Activated B cell treated with CpG ODN at 0.5 μM for 24 hours (primary cell): ENCODE data around the gene ANKS1B. TPM values are rescaled to one million over a fixed set of nuclear protein-coding genes. Genes with fewer than 3 reads are reported as not detected.
"Not testable (repeated sequence)": the region's sequence is repeated elsewhere in the genome, so short reads cannot be mapped to it uniquely, and the experiment has no call there.

Source experiments
- ATAC-seq: fragments of 200-7000 bp; cut with Tn5 transposase; one replicate; pipeline ENCODE4 v1.10.0; 2021; ENCODE audit warnings: low read depth, mild to moderate bottlenecking, moderate library complexity
- CTCF ChIA-PET: fragments of 350-600 bp; sonication (Branson Sonifier 250); formaldehyde crosslinking; loops from one replicate; lab custom pipeline; 2021; ENCODE audit warnings: antibody characterized with exemption; lab: Charles Lee
- POLR2A ChIA-PET: fragments of 350-600 bp; sonication (Branson Sonifier 250); formaldehyde crosslinking; loops from one replicate; lab custom pipeline; 2021; ENCODE audit warnings: antibody characterized with exemption; lab: Charles Lee
- DNase-seq: peaks from one replicate; pipeline ENCODE4 v3.0.0; 2022
- H3K27ac Mint-ChIP-seq: one replicate; pipeline ENCODE4 v1.8.0; 2020; ENCODE audit warnings: mixed read lengths
- H3K27me3 Mint-ChIP-seq: one replicate; pipeline ENCODE4 v1.8.0; 2021; ENCODE audit warnings: mixed read lengths
- H3K36me3 Mint-ChIP-seq: one replicate; pipeline ENCODE4 v1.8.0; 2021; ENCODE audit warnings: low read depth, mixed read lengths
- H3K4me1 Mint-ChIP-seq: one replicate; pipeline ENCODE4 v1.8.0; 2021; ENCODE audit warnings: mixed read lengths
- H3K4me3 Mint-ChIP-seq: one replicate; pipeline ENCODE4 v1.8.0; 2020; ENCODE audit warnings: mild to moderate bottlenecking, mixed read lengths
- H3K9me3 Mint-ChIP-seq: one replicate; pipeline ENCODE4 v1.8.0; 2020; ENCODE audit warnings: mixed read lengths
- CTCF ChIP-seq: fragments of 200-600 bp; IDR thresholded peaks from one replicate; pipeline ENCODE4 v1.8.0; 2022; ENCODE audit warnings: antibody characterized with exemption, mild to moderate bottlenecking
- intact Hi-C: fragments of 100-400 bp; cut with micrococcal nuclease; formaldehyde crosslinking; loops from one replicate; pipeline ENCODE4 v1.15.1; 2024
- total RNA-seq: library from RNA; stranded (reverse); gene quantifications from 2 replicates; pipeline ENCODE4 v1.2.3, GENCODE V29; 2022

Gene ANKS1B
- total RNA-seq, 1 donor from 2014 or later, result not detected

GRCh38 chr12:99339663-99340062 is 645.1 kb downstream of the ANKS1B start:
- Mint-ChIP-seq H3K27ac (no peak overlapping the region), H3K9me3 (no peaks in the 10 kb centered on the region), H3K4me3 (no peak overlapping the region), H3K36me3 (no peaks in the 10 kb centered on the region), H3K27me3 (no peaks in the 10 kb centered on the region), H3K4me1 (no peaks in the 10 kb centered on the region)
- CTCF ChIA-PET, result no interaction called here
- intact Hi-C loops, result no loop called here
- POLR2A ChIA-PET, result no interaction called here
- no peak for ATAC-seq
- no peak for DNase-seq
- no peak for TF ChIP-seq CTCF

DNA sequence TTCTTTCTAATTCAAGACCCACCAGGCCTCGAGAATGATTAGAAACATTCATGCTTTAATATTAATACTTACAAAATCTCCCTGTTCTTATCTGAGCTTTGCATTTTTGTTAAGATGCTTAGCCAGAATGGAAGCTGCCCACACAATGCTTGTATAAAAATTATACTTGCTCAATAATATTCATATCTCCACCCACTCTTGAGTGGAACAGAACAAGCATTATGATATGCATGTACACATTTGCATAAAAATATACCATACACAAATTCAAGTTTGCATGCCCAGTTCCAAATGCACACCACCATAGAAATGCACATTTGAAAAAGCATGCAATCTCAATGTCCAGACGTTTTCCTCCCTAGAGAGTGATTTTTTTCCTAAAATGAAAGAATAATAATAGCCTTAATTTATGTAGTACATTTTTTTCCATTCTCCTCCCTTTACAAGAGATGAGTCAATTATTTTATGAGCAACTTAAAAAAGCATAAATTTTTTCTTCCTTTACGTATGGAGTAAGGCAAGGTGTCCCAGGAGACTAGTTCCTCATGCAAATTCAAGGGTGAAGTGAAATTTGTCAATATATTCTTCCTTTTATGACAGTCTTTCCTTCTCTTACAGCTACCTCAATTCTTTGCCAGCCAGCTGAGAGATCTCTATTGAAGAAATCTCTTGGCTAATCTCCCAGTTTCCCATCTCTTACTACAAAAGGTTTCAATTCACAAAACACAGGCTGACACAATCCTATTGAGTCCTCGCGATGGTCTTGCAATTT is 650.3 kb downstream of the ANKS1B start:
- intact Hi-C loops, result no loop called here
- Mint-ChIP-seq H3K4me3 (no peak overlapping the region), H3K36me3 (no peaks in the 10 kb centered on the region), H3K27ac (no peak overlapping the region), H3K4me1 (no peaks in the 10 kb centered on the region), H3K9me3 (no peaks in the 10 kb centered on the region), H3K27me3 (no peaks in the 10 kb centered on the region)
- TF ChIP-seq CTCF, result no peak
- ATAC-seq, result no peak
- DNase-seq, result no peak
- ChIA-PET POLR2A (no interaction called here), CTCF (no interaction called here)

GRCh38 chr12:99332936-99333591 is 651.7 kb downstream of the ANKS1B start:
- no peak overlapping the region for H3K27ac Mint-ChIP-seq
- no peaks in the 10 kb centered on the region for H3K9me3 Mint-ChIP-seq
- ATAC-seq (no peak), DNase-seq (no peak)
- intact Hi-C loops, result no loop called here
- no peaks in the 10 kb centered on the region for H3K27me3 Mint-ChIP-seq
- no peak for TF ChIP-seq CTCF
- no peak overlapping the region for H3K4me3 Mint-ChIP-seq
- ChIA-PET CTCF (no interaction called here), POLR2A (no interaction called here)
- no peaks in the 10 kb centered on the region for H3K4me1 Mint-ChIP-seq
- no peaks in the 10 kb centered on the region for H3K36me3 Mint-ChIP-seq

GRCh38 chr12:99330216-99330615 is 654.5 kb downstream of the ANKS1B start:
- intact Hi-C loops, result no loop called here
- Mint-ChIP-seq H3K27me3 (no peaks in the 10 kb centered on the region), H3K9me3 (no peaks in the 10 kb centered on the region), H3K36me3 (no peaks in the 10 kb centered on the region), H3K4me1 (no peaks in the 10 kb centered on the region), H3K27ac (no peak overlapping the region), H3K4me3 (no peak overlapping the region)
- ATAC-seq (no peak), DNase-seq (no peak)
- TF ChIP-seq CTCF, result no peak
- ChIA-PET POLR2A (no interaction called here), CTCF (no interaction called here)

GRCh38 chr12:99321210-99321609 is 663.5 kb downstream of the ANKS1B start:
- POLR2A ChIA-PET, H3K36me3 Mint-ChIP-seq, DNase-seq, CTCF ChIA-PET, H3K27ac Mint-ChIP-seq, H3K4me1 Mint-ChIP-seq, H3K9me3 Mint-ChIP-seq, ATAC-seq, H3K27me3 Mint-ChIP-seq, intact Hi-C loops, H3K4me3 Mint-ChIP-seq: not testable (repeated sequence)
